ENCODE data around the gene MIEF1. TPM values are rescaled to one million over a fixed set of nuclear protein-coding genes. Genes with fewer than 3 reads are reported as not detected.

The MIEF1 gene
- total RNA-seq, 2 experiments from 2014 or later = 32.4 to 32.6 TPM

GRCh38 chr22:39488563-39489083 is 13.5 kb upstream of the MIEF1 start:
- CTCF ChIA-PET = no interaction called here
- peaks cover 4% of the 10 kb centered on the region for H3K27me3 Mint-ChIP-seq

GRCh38 chr22:39489094-39490068 is 12.7 kb upstream of the MIEF1 start:
- Mint-ChIP-seq H3K36me3 (ENCODE audit: low read depth) (no peaks in the 10 kb centered on the region), H3K27me3 (peaks cover 2% of the 10 kb centered on the region), H3K4me3 (no peak overlapping the region), H3K9me3 (no peaks in the 10 kb centered on the region), H3K4me1 (peaks cover 10% of the 10 kb centered on the region), H3K27ac (no peak overlapping the region)
- DNase-seq = no peak
- CTCF ChIA-PET = interaction anchor here (0.8 to 10.1 kb wide), 7 partner anchors 9 to 535 kb away, joined by 3 to 210 read pairs (median 5); partner anchors contain the start of genes MIEF1, RPS19BP1 and TAB1
- POLR2A ChIA-PET = interaction anchor here (0.7 to 4.1 kb wide), 7 partner anchors 13 to 555 kb away, joined by 3 to 42 read pairs (median 7); partner anchors contain the start of genes ATF4, MIEF1, RPL3 and TAB1

More at GRCh38 chr22:39488563-39489083, 13.5 kb upstream of the MIEF1 start:
- no peak overlapping the region for H3K27ac Mint-ChIP-seq
- POLR2A ChIA-PET = no interaction called here
- H3K4me3 Mint-ChIP-seq = no peak overlapping the region
- H3K36me3 Mint-ChIP-seq (ENCODE audit: low read depth) = no peaks in the 10 kb centered on the region
- peaks cover 10% of the 10 kb centered on the region for H3K4me1 Mint-ChIP-seq
- DNase-seq = no peak
- H3K9me3 Mint-ChIP-seq = no peaks in the 10 kb centered on the region

- CTCF ChIA-PET = interaction anchor here (0.6 to 10.1 kb wide), 10 partner anchors 8 to 549 kb away, joined by 3 to 210 read pairs (median 5); partner anchors contain the start of genes MIEF1, RPS19BP1 and TAB1
- DNase-seq = peak; percentile 82
- Mint-ChIP-seq H3K36me3 (ENCODE audit: low read depth) (no peaks in the 10 kb centered on the region), H3K4me3 (no peak overlapping the region), H3K27ac (no peak overlapping the region), H3K27me3 (peaks cover 2% of the 10 kb centered on the region), H3K9me3 (no peaks in the 10 kb centered on the region), H3K4me1 (peaks cover 14% of the 10 kb centered on the region)
- POLR2A ChIA-PET = interaction anchor here (0.7 to 4.1 kb wide), 7 partner anchors 12 to 554 kb away, joined by 3 to 42 read pairs (median 7); partner anchors contain the start of genes ATF4, MIEF1, RPL3 and TAB1
Observed at GRCh38 chr22:39490135-39490798, 11.8 kb upstream of the MIEF1 start.

GRCh38 chr22:39490966-39491680 is 11.0 kb upstream of the MIEF1 start:
- Mint-ChIP-seq H3K36me3 (ENCODE audit: low read depth) (no peaks in the 10 kb centered on the region), H3K9me3 (no peaks in the 10 kb centered on the region), H3K27me3 (peaks cover 2% of the 10 kb centered on the region), H3K4me1 (peaks cover 14% of the 10 kb centered on the region), H3K27ac (no peak overlapping the region), H3K4me3 (no peak overlapping the region)
- ChIA-PET POLR2A (interaction anchor here (1.4 to 4.1 kb wide), 5 partner anchors 11 to 553 kb away, joined by 5 to 42 read pairs (median 12); partner anchors contain the start of genes ATF4, MIEF1 and RPL3), CTCF (interaction anchor here (0.6 to 10.1 kb wide), 6 partner anchors 11 to 549 kb away, joined by 3 to 210 read pairs (median 5); partner anchors contain the start of genes MIEF1 and RPS19BP1)
- no peak for DNase-seq

GRCh38 chr22:39491696-39492095 is 10.4 kb upstream of the MIEF1 start:
- Mint-ChIP-seq H3K9me3 (no peaks in the 10 kb centered on the region), H3K4me3 (no peak overlapping the region), H3K27me3 (peaks cover 2% of the 10 kb centered on the region), H3K4me1 (peaks cover 14% of the 10 kb centered on the region), H3K27ac (no peak overlapping the region), H3K36me3 (ENCODE audit: low read depth) (no peaks in the 10 kb centered on the region)
- DNase-seq = no peak
- POLR2A ChIA-PET = interaction anchor here (1.9 to 4.1 kb wide), 3 partner anchors 11 to 33 kb away, joined by 5 to 42 read pairs (median 15); partner anchors contain the start of genes ATF4 and MIEF1
- CTCF ChIA-PET = interaction anchor here (2.7 to 10.1 kb wide), 2 partner anchors 10 to 38 kb away, joined by 10 to 210 read pairs; partner anchors contain the start of genes MIEF1 and RPS19BP1

- no peaks in the 10 kb centered on the region for H3K36me3 Mint-ChIP-seq (ENCODE audit: low read depth)
- H3K27ac Mint-ChIP-seq = no peak overlapping the region
- H3K4me1 Mint-ChIP-seq = peaks cover 14% of the 10 kb centered on the region
- no peaks in the 10 kb centered on the region for H3K9me3 Mint-ChIP-seq
- H3K27me3 Mint-ChIP-seq = peaks cover 2% of the 10 kb centered on the region
- ChIA-PET CTCF (interaction anchor here (0.8 to 10.1 kb wide), 3 partner anchors 10 to 532 kb away, joined by 3 to 210 read pairs (median 10); partner anchors contain the start of genes MIEF1 and RPS19BP1), POLR2A (interaction anchor here (0.6 to 4.1 kb wide), 4 partner anchors 10 to 80 kb away, joined by 3 to 42 read pairs (median 10); partner anchors contain the start of genes ATF4 and MIEF1)
- no peak overlapping the region for H3K4me3 Mint-ChIP-seq
- no peak for DNase-seq
Observed at GRCh38 chr22:39492186-39492585, 9.9 kb upstream of the MIEF1 start.

- Mint-ChIP-seq H3K4me3 (no peak overlapping the region), H3K36me3 (ENCODE audit: low read depth) (no peaks in the 10 kb centered on the region), H3K27me3 (peaks cover 6% of the 10 kb centered on the region), H3K9me3 (no peaks in the 10 kb centered on the region), H3K4me1 (peaks cover 14% of the 10 kb centered on the region), H3K27ac (no peak overlapping the region)
- CTCF ChIA-PET = interaction anchor here (0.6 to 10.1 kb wide), 14 partner anchors 8 to 854 kb away, joined by 3 to 210 read pairs (median 6); partner anchors contain the start of genes ATF4, MIEF1, RPS19BP1 and TAB1
- POLR2A ChIA-PET = interaction anchor here (0.7 to 2.9 kb wide), 7 partner anchors 9 to 531 kb away, joined by 3 to 23 read pairs (median 4); partner anchors contain the start of genes ATF4, RPS19BP1 and TAB1
- DNase-seq = no peak
Observed at GRCh38 chr22:39493759-39494158, 8.3 kb upstream of the MIEF1 start.

GRCh38 chr22:39494471-39495120 is 7.5 kb upstream of the MIEF1 start:
- Mint-ChIP-seq H3K27ac (no peak overlapping the region), H3K9me3 (no peaks in the 10 kb centered on the region), H3K4me1 (peaks cover 14% of the 10 kb centered on the region), H3K4me3 (no peak overlapping the region), H3K36me3 (ENCODE audit: low read depth) (no peaks in the 10 kb centered on the region), H3K27me3 (peaks cover 11% of the 10 kb centered on the region)
- ChIA-PET POLR2A (interaction anchor here (1.0 to 2.9 kb wide), 6 partner anchors 9 to 530 kb away, joined by 3 to 23 read pairs (median 6); partner anchors contain the start of genes ATF4 and TAB1), CTCF (interaction anchor here (0.9 to 10.1 kb wide), 14 partner anchors 7 to 853 kb away, joined by 3 to 210 read pairs (median 6); partner anchors contain the start of genes ATF4, MIEF1, RPS19BP1 and TAB1)
- DNase-seq = no peak

GRCh38 chr22:39496131-39496838 is 5.8 kb upstream of the MIEF1 start:
- DNase-seq = peak; percentile 63
- Mint-ChIP-seq H3K4me1 (peaks cover 8% of the 10 kb centered on the region), H3K9me3 (no peaks in the 10 kb centered on the region), H3K36me3 (ENCODE audit: low read depth) (no peaks in the 10 kb centered on the region), H3K27ac (no peak overlapping the region), H3K27me3 (peaks cover 12% of the 10 kb centered on the region), H3K4me3 (no peak overlapping the region)
- ChIA-PET CTCF (interaction anchor here (0.6 to 10.1 kb wide), 20 partner anchors 9 to 1140 kb away, joined by 3 to 210 read pairs (median 4); partner anchors contain the start of genes ATF4 and RPS19BP1), POLR2A (interaction anchor here (0.6 to 3.6 kb wide), 9 partner anchors 20 to 177 kb away, joined by 3 to 24 read pairs (median 4); partner anchors contain the start of genes ATF4, RPL3, RPS19BP1 and TAB1)

- Mint-ChIP-seq H3K27me3 (peaks cover 12% of the 10 kb centered on the region), H3K27ac (no peak overlapping the region), H3K4me3 (no peak overlapping the region), H3K9me3 (no peaks in the 10 kb centered on the region), H3K36me3 (ENCODE audit: low read depth) (peaks cover 3% of the 10 kb centered on the region), H3K4me1 (peaks cover 18% of the 10 kb centered on the region)
- CTCF ChIA-PET = interaction anchor here (0.7 to 10.1 kb wide), 7 partner anchors 14 to 543 kb away, joined by 3 to 210 read pairs (median 5); partner anchors contain the start of gene RPS19BP1
- DNase-seq = no peak
- POLR2A ChIA-PET = interaction anchor here (1.1 to 3.6 kb wide), 4 partner anchors 19 to 547 kb away, joined by 3 to 24 read pairs (median 12); partner anchors contain the start of gene ATF4
Observed at GRCh38 chr22:39497429-39497828, 4.7 kb upstream of the MIEF1 start.
